ENCODE measurements around the gene CLCN3. TPM values are rescaled to one million over a fixed set of nuclear protein-coding genes. Genes with fewer than 3 reads are reported as not detected.

Gene CLCN3
- total and polyA plus RNA-seq, 2 experiments from 2014 or later = 10.9 to 22.9 TPM

GRCh38 chr4:169645627-169646026 is 25.2 kb downstream of the CLCN3 start:
- no peak overlapping the region for H3K27ac Mint-ChIP-seq
- no peaks in the 10 kb centered on the region for H3K9me2 ChIP-seq (ENCODE audit: insufficient read depth)
- no peaks in the 10 kb centered on the region for H3F3A ChIP-seq (replicated peaks; ENCODE audit: low read depth)
- H3K4me3 ChIP-seq = no peak overlapping the region
- no peaks in the 10 kb centered on the region for H3K9me3 Mint-ChIP-seq
- no peaks in the 10 kb centered on the region for H3K27me3 ChIP-seq (ENCODE audit: insufficient read depth)
- no peak overlapping the region for H3K4me2 ChIP-seq
- no peaks in the 10 kb centered on the region; the same call in 1 of the 2 replicates for H3K79me2 ChIP-seq (replicated peaks; ENCODE audit: insufficient read depth)
- H3K27me3 Mint-ChIP-seq (ENCODE audit: insufficient read depth, low read depth, poor library complexity) = peaks cover 3% of the 10 kb centered on the region
- H3K4me1 Mint-ChIP-seq = no peaks in the 10 kb centered on the region
- TF ChIP-seq POLR2AphosphoS5 (IDR thresholded peaks at IDR 0.05; ENCODE audit: low read depth) (no peak), NANOG (IDR thresholded peaks at IDR 0.05; ENCODE audit: borderline replicate concordance) (no peak), ZNF331 (CRISPR knock-in tag; IDR thresholded peaks at IDR 0.05; ENCODE audit: low read depth) (no peak), JUNB (IDR thresholded peaks at IDR 0.05; ENCODE audit: unreplicated experiment) (no peak), EZH2phosphoT487 (IDR thresholded peaks at IDR 0.05; ENCODE audit: unreplicated experiment) (no peak), EZH2 (IDR thresholded peaks at IDR 0.05; ENCODE audit: low read depth, unreplicated experiment) (no peak), ZNF462 (CRISPR knock-in tag; IDR thresholded peaks at IDR 0.05) (no peak), REST (IDR thresholded peaks at IDR 0.05; ENCODE audit: unreplicated experiment) (no peak), STAT1 (IDR thresholded peaks at IDR 0.05; ENCODE audit: unreplicated experiment) (no peak), CREB1 (CRISPR knock-in tag; IDR thresholded peaks at IDR 0.05; ENCODE audit: low read depth) (no peak), ZNF114 (CRISPR knock-in tag; IDR thresholded peaks at IDR 0.05) (no peak), CTCF (conservative IDR thresholded peaks at IDR 0.05; ENCODE audit: low read depth in 2 of 2) (no peak), ETS1 (IDR thresholded peaks at IDR 0.05) (no peak)
- H3K36me3 ChIP-seq (ENCODE audit: insufficient read depth) = no peaks in the 10 kb centered on the region
- no peak overlapping the region for H3K4me3 Mint-ChIP-seq
- H3K4me1 ChIP-seq (ENCODE audit: insufficient read depth) = no peaks in the 10 kb centered on the region
- H4K20me1 ChIP-seq (replicated peaks; ENCODE audit: insufficient read depth) = no peaks in the 10 kb centered on the region; the same call in 1 of the 2 replicates
- no peak overlapping the region for H3K27ac ChIP-seq (ENCODE audit: low read depth)
- DNase-seq (ENCODE audit: low spot score) = no peak
- no peaks in the 10 kb centered on the region for H3K36me3 Mint-ChIP-seq (ENCODE audit: low read depth)
- H2AFZ ChIP-seq = no peak overlapping the region
- ATAC-seq = no peak

Data from GM23338 (cell line).